OCI-LY1 (cell line): ENCODE data around the gene DUSP22.

ENCODE experiments used
- H2AFZ ChIP-seq: fragments of 200-600 bp; sonication (generic), shearing (Covaris generic); 2 replicates; pipeline ENCODE4 v1.6.0; 2014; ENCODE audit warnings: antibody characterized with exemption, mild to moderate bottlenecking, low read length
- H3F3A ChIP-seq: fragments of 200-600 bp; sonication (generic), shearing (Covaris generic); 2 replicates; pipeline ENCODE4 v1.6.0; 2014; ENCODE audit warnings: mild to moderate bottlenecking, antibody characterized with exemption, low read length, moderate library complexity; ENCODE audit not compliant: insufficient read depth
- H3K27ac ChIP-seq: fragments of 200-600 bp; sonication (generic); 2 replicates; pipeline ENCODE4 v1.5.1; 2014; ENCODE audit warnings: low read length, mixed run types, mild to moderate bottlenecking, low read depth; ENCODE audit not compliant: poor library complexity, severe bottlenecking
- H3K27me3 ChIP-seq: fragments of 200-600 bp; sonication (generic); 2 replicates; pipeline ENCODE4 v1.6.0; 2014; ENCODE audit warnings: antibody characterized with exemption, mild to moderate bottlenecking, low read length, moderate library complexity; ENCODE audit not compliant: insufficient read depth
- H3K36me3 ChIP-seq: fragments of 200-600 bp; sonication (generic); 2 replicates; pipeline ENCODE4 v1.6.1; 2014; ENCODE audit warnings: mild to moderate bottlenecking, antibody characterized with exemption, low read length, moderate library complexity, mixed read lengths; ENCODE audit not compliant: insufficient read depth
- H3K4me1 ChIP-seq: fragments of 200-600 bp; sonication (generic); 2 replicates; pipeline ENCODE4 v1.5.1; 2014; ENCODE audit warnings: mild to moderate bottlenecking, low read length, moderate library complexity; ENCODE audit not compliant: insufficient read depth, severe bottlenecking
- H3K4me2 ChIP-seq: fragments of 200-600 bp; sonication (generic), shearing (Covaris generic); 2 replicates; pipeline ENCODE4 v1.6.1; 2014; ENCODE audit warnings: low read length
- H3K4me3 ChIP-seq: fragments of 200-600 bp; sonication (generic); 2 replicates; pipeline ENCODE4 v1.5.1; 2014; ENCODE audit warnings: low read length, low read depth, mild to moderate bottlenecking, mixed read lengths; ENCODE audit not compliant: poor library complexity, severe bottlenecking
- H3K79me2 ChIP-seq: fragments of 200-600 bp; shearing (Covaris generic); 2 replicates; pipeline ENCODE4 v1.6.1; 2016; ENCODE audit warnings: mixed run types, low read length, mixed read lengths; ENCODE audit not compliant: insufficient read depth
- H3K9ac ChIP-seq: fragments of 200-600 bp; sonication (generic), shearing (Covaris generic); 2 replicates; pipeline ENCODE4 v1.6.1; 2014; ENCODE audit warnings: mild to moderate bottlenecking, low read length, mixed read lengths
- H3K9me2 ChIP-seq: fragments of 200-600 bp; sonication (generic), shearing (Covaris generic); 2 replicates; pipeline ENCODE4 v1.6.1; 2014; ENCODE audit warnings: low read depth, mild to moderate bottlenecking, low read length, mixed read lengths
- H3K9me3 ChIP-seq: fragments of 200-600 bp; shearing (Covaris generic); 2 replicates; pipeline ENCODE4 v1.6.1; 2014; ENCODE audit warnings: low read length, mixed read lengths
- H4K20me1 ChIP-seq: fragments of 200-600 bp; sonication (generic), shearing (Covaris generic); 2 replicates; pipeline ENCODE4 v1.6.0; 2016; ENCODE audit warnings: mild to moderate bottlenecking, low read length; ENCODE audit not compliant: insufficient read depth
- CTCF ChIP-seq: fragments of 200-600 bp; sonication (generic), shearing (Covaris generic); IDR thresholded peaks from 2 replicates; pipeline ENCODE4 v1.5.1; 2017; ENCODE audit warnings: mild to moderate bottlenecking, antibody characterized with exemption, low read length, moderate library complexity, mixed read lengths
- EZH2 ChIP-seq: fragments of 200-600 bp; sonication (generic), shearing (Covaris generic); IDR thresholded peaks from 2 replicates; pipeline ENCODE4 v1.8.0; 2017; ENCODE audit warnings: borderline replicate concordance, mixed run types, mild to moderate bottlenecking, antibody characterized with exemption, low read length, moderate library complexity, mixed read lengths

Gene DUSP22

GRCh38 chr6:317448-318144 lies 25.3 kb downstream of the DUSP22 start:
- TF ChIP-seq EZH2: no peak
- no peak for TF ChIP-seq CTCF
- H3K79me2 ChIP-seq: no peaks in the 10 kb centered on the region
- no peak overlapping the region for H3K27ac ChIP-seq
- no peaks in the 10 kb centered on the region for H4K20me1 ChIP-seq
- H2AFZ ChIP-seq: no peak overlapping the region
- no peaks in the 10 kb centered on the region for H3K9me3 ChIP-seq
- H3K36me3 ChIP-seq: no peaks in the 10 kb centered on the region; the same call in 1 of the 2 replicates
- no peaks in the 10 kb centered on the region for H3K9me2 ChIP-seq
- no peaks in the 10 kb centered on the region for H3F3A ChIP-seq
- no peak overlapping the region for H3K4me3 ChIP-seq
- H3K4me1 ChIP-seq: peaks cover 8% of the 10 kb centered on the region
- H3K27me3 ChIP-seq: no peaks in the 10 kb centered on the region
- H3K9ac ChIP-seq: no peak overlapping the region
- H3K4me2 ChIP-seq: no peak overlapping the region

GRCh38 chr6:318243-318890 lies 26.1 kb downstream of the DUSP22 start:
- Histone ChIP-seq H3K9ac (no peak overlapping the region), H3K4me1 (peaks cover under 1% of the 10 kb centered on the region), H3K27me3 (no peaks in the 10 kb centered on the region), H2AFZ (no peak overlapping the region), H3K27ac (no peak overlapping the region), H3F3A (no peaks in the 10 kb centered on the region), H3K4me2 (no peak overlapping the region), H3K9me2 (no peaks in the 10 kb centered on the region), H3K9me3 (no peaks in the 10 kb centered on the region), H3K79me2 (no peaks in the 10 kb centered on the region), H3K36me3 (no peaks in the 10 kb centered on the region; the same call in 1 of the 2 replicates), H3K4me3 (no peak overlapping the region), H4K20me1 (no peaks in the 10 kb centered on the region)
- no peak for TF ChIP-seq CTCF
- TF ChIP-seq EZH2: no peak

GRCh38 chr6:319177-320131 lies 27.2 kb downstream of the DUSP22 start:
- no peak for TF ChIP-seq CTCF
- Histone ChIP-seq H2AFZ (no peak overlapping the region), H3K4me3 (no peak overlapping the region), H3K9me2 (no peaks in the 10 kb centered on the region), H3K79me2 (no peaks in the 10 kb centered on the region), H3K27me3 (no peaks in the 10 kb centered on the region), H3K9ac (no peak overlapping the region), H3F3A (no peaks in the 10 kb centered on the region), H3K4me1 (no peaks in the 10 kb centered on the region), H3K4me2 (no peak overlapping the region), H3K36me3 (no peaks in the 10 kb centered on the region; the same call in 1 of the 2 replicates), H3K27ac (no peak overlapping the region), H4K20me1 (no peaks in the 10 kb centered on the region), H3K9me3 (no peaks in the 10 kb centered on the region)
